GM23338 (cell line): Measurements from ENCODE around the gene LPIN1. TPM values are rescaled to one million over a fixed set of nuclear protein-coding genes. Genes with fewer than 3 reads are reported as not detected.

Source experiments
- ATAC-seq: fragments of 200-7000 bp; cut with Tn5 transposase; 3 replicates; pipeline ENCODE4 v1.9.1; 2020
- DNase-seq: peaks from one replicate; pipeline ENCODE4 v3.0.0-alpha.2; 2015; ENCODE audit warnings: low spot score
- H2AFZ ChIP-seq: fragments of 200-600 bp; sonication (generic); 2 replicates; pipeline ENCODE4 v1.8.0; 2016; ENCODE audit warnings: antibody characterized with exemption, mild to moderate bottlenecking, moderate library complexity
- H3F3A ChIP-seq: fragments of 200-600 bp; sonication (generic); replicated peaks from 2 replicates; pipeline ENCODE4 v1.8.0; 2017; ENCODE audit warnings: antibody characterized with exemption, mixed run types, low read depth
- H3K27ac ChIP-seq: fragments of 200-600 bp; sonication (generic); 2 replicates; pipeline ENCODE4 v1.6.1; 2016; ENCODE audit warnings: low read depth
- H3K27me3 ChIP-seq: fragments of 200-600 bp; sonication (generic); 2 replicates; pipeline ENCODE4 v1.8.0; 2016; ENCODE audit warnings: mild to moderate bottlenecking, mixed run types, moderate library complexity; ENCODE audit not compliant: insufficient read depth
- H3K36me3 ChIP-seq: fragments of 200-600 bp; sonication (generic); 2 replicates; pipeline ENCODE4 v1.8.0; 2016; ENCODE audit warnings: mild to moderate bottlenecking; ENCODE audit not compliant: insufficient read depth
- H3K4me1 ChIP-seq: fragments of 200-600 bp; sonication (generic); 2 replicates; pipeline ENCODE4 v1.8.0; 2016; ENCODE audit warnings: mild to moderate bottlenecking, moderate library complexity; ENCODE audit not compliant: insufficient read depth
- H3K4me2 ChIP-seq: fragments of 200-600 bp; sonication (generic); 2 replicates; pipeline ENCODE4 v1.7.1; 2017; ENCODE audit warnings: mixed run types
- H3K4me3 ChIP-seq: fragments of 200-600 bp; sonication (generic); 2 replicates; pipeline ENCODE4 v1.6.1; 2016; ENCODE audit warnings: mixed run types
- H3K79me2 ChIP-seq: fragments of 200-600 bp; sonication (generic); replicated peaks from 2 replicates; pipeline ENCODE4 v1.8.0; 2017; ENCODE audit warnings: mild to moderate bottlenecking; ENCODE audit not compliant: insufficient read depth
- H3K9me2 ChIP-seq: fragments of 200-600 bp; sonication (generic); 2 replicates; pipeline ENCODE4 v1.8.0; 2017; ENCODE audit not compliant: insufficient read depth
- H4K20me1 ChIP-seq: fragments of 200-600 bp; sonication (generic); replicated peaks from 2 replicates; pipeline ENCODE4 v1.8.0; 2017; ENCODE audit warnings: mild to moderate bottlenecking; ENCODE audit not compliant: insufficient read depth
- H3K27ac Mint-ChIP-seq: 2 replicates; pipeline ENCODE4 v1.8.0; 2020; ENCODE audit warnings: inconsistent platforms, mild to moderate bottlenecking, moderate library complexity, mixed read lengths
- H3K27me3 Mint-ChIP-seq: 3 replicates; pipeline ENCODE4 v1.8.0; 2022; ENCODE audit warnings: low read depth, mild to moderate bottlenecking, moderate library complexity, mixed read lengths, inconsistent platforms; ENCODE audit not compliant: insufficient read depth, poor library complexity
- H3K36me3 Mint-ChIP-seq: 3 replicates; pipeline ENCODE4 v1.8.0; 2021; ENCODE audit warnings: low read depth, mild to moderate bottlenecking, inconsistent platforms, moderate library complexity, mixed read lengths
- H3K4me1 Mint-ChIP-seq: 3 replicates; pipeline ENCODE4 v1.8.0; 2020; ENCODE audit warnings: mild to moderate bottlenecking, inconsistent platforms, mixed read lengths
- H3K4me3 Mint-ChIP-seq: 3 replicates; pipeline ENCODE4 v1.8.0; 2021; ENCODE audit warnings: moderate library complexity, mild to moderate bottlenecking, inconsistent platforms, mixed read lengths
- H3K9me3 Mint-ChIP-seq: 3 replicates; pipeline ENCODE4 v1.8.0; 2020; ENCODE audit warnings: moderate library complexity, mild to moderate bottlenecking, inconsistent platforms, mixed read lengths
- CREB1 ChIP-seq: fragments of 250-450 bp; sonication (Bioruptor Pico); IDR thresholded peaks from 2 replicates; pipeline ENCODE4 v1.5.0; 2020; ENCODE audit warnings: low read depth, mild to moderate bottlenecking, moderate library complexity
- EZH2 ChIP-seq: fragments of 200-600 bp; sonication (generic); IDR thresholded peaks from one replicate; pipeline ENCODE4 v1.8.0; 2017; ENCODE audit warnings: antibody characterized with exemption, mild to moderate bottlenecking, low read depth; ENCODE audit not compliant: unreplicated experiment
- POLR2AphosphoS5 ChIP-seq: IDR thresholded peaks from 2 replicates; pipeline ENCODE4 v1.6.1; 2016; ENCODE audit warnings: antibody characterized with exemption, low read depth
- polyA plus RNA-seq: library from polyadenylated mRNA; unstranded; fragments of >200 nt; fragmentation: Nextera tagmentation; extraction: Ambion mirVana; gene quantifications from 2 replicates; pipeline ENCODE4 v1.2.1, GENCODE V29; 2016
- total RNA-seq: library from RNA; depleted of rRNA; stranded (reverse); fragments of >200 nt; shearing (Covaris generic); gene quantifications from 2 replicates; pipeline ENCODE4 v1.2.3, GENCODE V29; 2014
- TF ChIP-seq, protein P1 (sequence below), 2 experiments: fragments of 200-600 bp in 1 of 2; sonication (generic) in 1 of 2; conservative IDR thresholded peaks; 2 replicates each; pipeline versions ENCODE4 v1.5.1 to v1.6.1; 2016 to 2017; ENCODE audit warnings: antibody characterized with exemption in 2 of 2, low read depth in 2 of 2, mild to moderate bottlenecking in 2 of 2, moderate library complexity in 1 of 2
- TF ChIP-seq, protein P2 (sequence below): IDR thresholded peaks from one replicate; pipeline ENCODE4 v1.6.1; 2018; ENCODE audit warnings: antibody characterized with exemption; ENCODE audit not compliant: unreplicated experiment
- TF ChIP-seq, protein P3 (sequence below): fragments of 250-450 bp; sonication (Bioruptor Pico); IDR thresholded peaks from 2 replicates; pipeline ENCODE4 v1.5.0; 2020; ENCODE audit warnings: mild to moderate bottlenecking, moderate library complexity
- TF ChIP-seq, protein P4 (sequence below): IDR thresholded peaks from 2 replicates; pipeline ENCODE4 v1.6.1; 2016; ENCODE audit warnings: antibody characterized with exemption

The LPIN1 gene
- total and polyA plus RNA-seq, 2 experiments from 2014 or later = 4.4 to 9.5 TPM

DNA sequence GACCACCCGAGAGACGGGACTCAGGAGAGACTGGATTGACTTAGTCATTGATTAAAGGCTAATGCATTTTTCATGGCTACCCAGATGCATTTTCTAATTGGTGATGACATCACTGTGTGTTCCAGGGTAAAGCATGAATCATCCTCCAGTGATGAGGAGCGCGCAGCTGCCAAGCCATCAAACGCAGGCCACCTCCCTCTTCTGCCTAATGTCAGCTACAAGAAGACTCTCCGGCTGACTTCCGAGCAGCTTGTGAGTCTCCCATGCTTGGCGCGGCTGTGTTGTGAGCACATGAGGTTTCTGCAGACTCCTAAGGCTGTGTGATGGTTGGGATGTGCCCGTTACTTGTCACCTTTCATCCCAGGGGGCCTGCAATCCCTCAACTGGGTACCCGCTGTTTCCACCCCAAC is 56.4 kb downstream of the LPIN1 start:
- H3K79me2 ChIP-seq = no peaks in the 10 kb centered on the region
- H3K27ac Mint-ChIP-seq = no peak overlapping the region

More for the DNA sequence above, 56.4 kb downstream of the LPIN1 start:
- Histone ChIP-seq H4K20me1 (no peaks in the 10 kb centered on the region), H2AFZ (no peak overlapping the region), H3K4me1 (no peaks in the 10 kb centered on the region), H3K4me2 (no peak overlapping the region), H3K27me3 (no peaks in the 10 kb centered on the region), H3K9me2 (no peaks in the 10 kb centered on the region), H3K36me3 (no peaks in the 10 kb centered on the region; the same call in 1 of the 2 replicates), H3K4me3 (no peak overlapping the region), H3F3A (no peaks in the 10 kb centered on the region), H3K27ac (no peak overlapping the region)
- peaks cover 22% of the 10 kb centered on the region for H3K36me3 Mint-ChIP-seq
- H3K4me1 Mint-ChIP-seq = no peaks in the 10 kb centered on the region
- ATAC-seq = no peak
- DNase-seq = no peak
- H3K4me3 Mint-ChIP-seq = no peak overlapping the region
- H3K27me3 Mint-ChIP-seq = no peaks in the 10 kb centered on the region
- TF ChIP-seq POLR2AphosphoS5 (no peak), CREB1 (no peak), EZH2 (no peak)
- TF ChIP-seq, protein P1, sequence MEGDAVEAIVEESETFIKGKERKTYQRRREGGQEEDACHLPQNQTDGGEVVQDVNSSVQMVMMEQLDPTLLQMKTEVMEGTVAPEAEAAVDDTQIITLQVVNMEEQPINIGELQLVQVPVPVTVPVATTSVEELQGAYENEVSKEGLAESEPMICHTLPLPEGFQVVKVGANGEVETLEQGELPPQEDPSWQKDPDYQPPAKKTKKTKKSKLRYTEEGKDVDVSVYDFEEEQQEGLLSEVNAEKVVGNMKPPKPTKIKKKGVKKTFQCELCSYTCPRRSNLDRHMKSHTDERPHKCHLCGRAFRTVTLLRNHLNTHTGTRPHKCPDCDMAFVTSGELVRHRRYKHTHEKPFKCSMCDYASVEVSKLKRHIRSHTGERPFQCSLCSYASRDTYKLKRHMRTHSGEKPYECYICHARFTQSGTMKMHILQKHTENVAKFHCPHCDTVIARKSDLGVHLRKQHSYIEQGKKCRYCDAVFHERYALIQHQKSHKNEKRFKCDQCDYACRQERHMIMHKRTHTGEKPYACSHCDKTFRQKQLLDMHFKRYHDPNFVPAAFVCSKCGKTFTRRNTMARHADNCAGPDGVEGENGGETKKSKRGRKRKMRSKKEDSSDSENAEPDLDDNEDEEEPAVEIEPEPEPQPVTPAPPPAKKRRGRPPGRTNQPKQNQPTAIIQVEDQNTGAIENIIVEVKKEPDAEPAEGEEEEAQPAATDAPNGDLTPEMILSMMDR (conservative IDR thresholded peaks at IDR 0.05; ENCODE audit: low read depth in 2 of 2) = no peak
- TF ChIP-seq, protein P2, sequence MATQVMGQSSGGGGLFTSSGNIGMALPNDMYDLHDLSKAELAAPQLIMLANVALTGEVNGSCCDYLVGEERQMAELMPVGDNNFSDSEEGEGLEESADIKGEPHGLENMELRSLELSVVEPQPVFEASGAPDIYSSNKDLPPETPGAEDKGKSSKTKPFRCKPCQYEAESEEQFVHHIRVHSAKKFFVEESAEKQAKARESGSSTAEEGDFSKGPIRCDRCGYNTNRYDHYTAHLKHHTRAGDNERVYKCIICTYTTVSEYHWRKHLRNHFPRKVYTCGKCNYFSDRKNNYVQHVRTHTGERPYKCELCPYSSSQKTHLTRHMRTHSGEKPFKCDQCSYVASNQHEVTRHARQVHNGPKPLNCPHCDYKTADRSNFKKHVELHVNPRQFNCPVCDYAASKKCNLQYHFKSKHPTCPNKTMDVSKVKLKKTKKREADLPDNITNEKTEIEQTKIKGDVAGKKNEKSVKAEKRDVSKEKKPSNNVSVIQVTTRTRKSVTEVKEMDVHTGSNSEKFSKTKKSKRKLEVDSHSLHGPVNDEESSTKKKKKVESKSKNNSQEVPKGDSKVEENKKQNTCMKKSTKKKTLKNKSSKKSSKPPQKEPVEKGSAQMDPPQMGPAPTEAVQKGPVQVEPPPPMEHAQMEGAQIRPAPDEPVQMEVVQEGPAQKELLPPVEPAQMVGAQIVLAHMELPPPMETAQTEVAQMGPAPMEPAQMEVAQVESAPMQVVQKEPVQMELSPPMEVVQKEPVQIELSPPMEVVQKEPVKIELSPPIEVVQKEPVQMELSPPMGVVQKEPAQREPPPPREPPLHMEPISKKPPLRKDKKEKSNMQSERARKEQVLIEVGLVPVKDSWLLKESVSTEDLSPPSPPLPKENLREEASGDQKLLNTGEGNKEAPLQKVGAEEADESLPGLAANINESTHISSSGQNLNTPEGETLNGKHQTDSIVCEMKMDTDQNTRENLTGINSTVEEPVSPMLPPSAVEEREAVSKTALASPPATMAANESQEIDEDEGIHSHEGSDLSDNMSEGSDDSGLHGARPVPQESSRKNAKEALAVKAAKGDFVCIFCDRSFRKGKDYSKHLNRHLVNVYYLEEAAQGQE = no peak
- TF ChIP-seq, protein P3, sequence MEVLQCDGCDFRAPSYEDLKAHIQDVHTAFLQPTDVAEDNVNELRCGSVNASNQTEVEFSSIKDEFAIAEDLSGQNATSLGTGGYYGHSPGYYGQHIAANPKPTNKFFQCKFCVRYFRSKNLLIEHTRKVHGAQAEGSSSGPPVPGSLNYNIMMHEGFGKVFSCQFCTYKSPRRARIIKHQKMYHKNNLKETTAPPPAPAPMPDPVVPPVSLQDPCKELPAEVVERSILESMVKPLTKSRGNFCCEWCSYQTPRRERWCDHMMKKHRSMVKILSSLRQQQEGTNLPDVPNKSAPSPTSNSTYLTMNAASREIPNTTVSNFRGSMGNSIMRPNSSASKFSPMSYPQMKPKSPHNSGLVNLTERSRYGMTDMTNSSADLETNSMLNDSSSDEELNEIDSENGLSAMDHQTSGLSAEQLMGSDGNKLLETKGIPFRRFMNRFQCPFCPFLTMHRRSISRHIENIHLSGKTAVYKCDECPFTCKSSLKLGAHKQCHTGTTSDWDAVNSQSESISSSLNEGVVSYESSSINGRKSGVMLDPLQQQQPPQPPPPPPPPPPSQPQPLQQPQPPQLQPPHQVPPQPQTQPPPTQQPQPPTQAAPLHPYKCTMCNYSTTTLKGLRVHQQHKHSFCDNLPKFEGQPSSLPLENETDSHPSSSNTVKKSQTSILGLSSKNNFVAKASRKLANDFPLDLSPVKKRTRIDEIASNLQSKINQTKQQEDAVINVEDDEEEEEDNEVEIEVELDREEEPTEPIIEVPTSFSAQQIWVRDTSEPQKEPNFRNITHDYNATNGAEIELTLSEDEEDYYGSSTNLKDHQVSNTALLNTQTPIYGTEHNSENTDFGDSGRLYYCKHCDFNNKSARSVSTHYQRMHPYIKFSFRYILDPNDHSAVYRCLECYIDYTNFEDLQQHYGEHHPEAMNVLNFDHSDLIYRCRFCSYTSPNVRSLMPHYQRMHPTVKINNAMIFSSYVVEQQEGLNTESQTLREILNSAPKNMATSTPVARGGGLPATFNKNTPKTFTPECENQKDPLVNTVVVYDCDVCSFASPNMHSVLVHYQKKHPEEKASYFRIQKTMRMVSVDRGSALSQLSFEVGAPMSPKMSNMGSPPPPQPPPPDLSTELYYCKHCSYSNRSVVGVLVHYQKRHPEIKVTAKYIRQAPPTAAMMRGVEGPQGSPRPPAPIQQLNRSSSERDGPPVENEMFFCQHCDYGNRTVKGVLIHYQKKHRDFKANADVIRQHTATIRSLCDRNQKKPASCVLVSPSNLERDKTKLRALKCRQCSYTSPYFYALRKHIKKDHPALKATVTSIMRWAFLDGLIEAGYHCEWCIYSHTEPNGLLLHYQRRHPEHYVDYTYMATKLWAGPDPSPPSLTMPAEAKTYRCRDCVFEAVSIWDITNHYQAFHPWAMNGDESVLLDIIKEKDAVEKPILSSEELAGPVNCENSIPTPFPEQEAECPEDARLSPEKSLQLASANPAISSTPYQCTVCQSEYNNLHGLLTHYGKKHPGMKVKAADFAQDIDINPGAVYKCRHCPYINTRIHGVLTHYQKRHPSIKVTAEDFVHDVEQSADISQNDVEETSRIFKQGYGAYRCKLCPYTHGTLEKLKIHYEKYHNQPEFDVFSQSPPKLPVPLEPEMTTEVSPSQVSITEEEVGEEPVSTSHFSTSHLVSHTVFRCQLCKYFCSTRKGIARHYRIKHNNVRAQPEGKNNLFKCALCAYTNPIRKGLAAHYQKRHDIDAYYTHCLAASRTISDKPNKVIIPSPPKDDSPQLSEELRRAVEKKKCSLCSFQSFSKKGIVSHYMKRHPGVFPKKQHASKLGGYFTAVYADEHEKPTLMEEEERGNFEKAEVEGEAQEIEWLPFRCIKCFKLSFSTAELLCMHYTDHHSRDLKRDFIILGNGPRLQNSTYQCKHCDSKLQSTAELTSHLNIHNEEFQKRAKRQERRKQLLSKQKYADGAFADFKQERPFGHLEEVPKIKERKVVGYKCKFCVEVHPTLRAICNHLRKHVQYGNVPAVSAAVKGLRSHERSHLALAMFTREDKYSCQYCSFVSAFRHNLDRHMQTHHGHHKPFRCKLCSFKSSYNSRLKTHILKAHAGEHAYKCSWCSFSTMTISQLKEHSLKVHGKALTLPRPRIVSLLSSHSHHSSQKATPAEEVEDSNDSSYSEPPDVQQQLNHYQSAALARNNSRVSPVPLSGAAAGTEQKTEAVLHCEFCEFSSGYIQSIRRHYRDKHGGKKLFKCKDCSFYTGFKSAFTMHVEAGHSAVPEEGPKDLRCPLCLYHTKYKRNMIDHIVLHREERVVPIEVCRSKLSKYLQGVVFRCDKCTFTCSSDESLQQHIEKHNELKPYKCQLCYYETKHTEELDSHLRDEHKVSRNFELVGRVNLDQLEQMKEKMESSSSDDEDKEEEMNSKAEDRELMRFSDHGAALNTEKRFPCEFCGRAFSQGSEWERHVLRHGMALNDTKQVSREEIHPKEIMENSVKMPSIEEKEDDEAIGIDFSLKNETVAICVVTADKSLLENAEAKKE (CRISPR knock-in tag) = no peak
- TF ChIP-seq, protein P4, sequence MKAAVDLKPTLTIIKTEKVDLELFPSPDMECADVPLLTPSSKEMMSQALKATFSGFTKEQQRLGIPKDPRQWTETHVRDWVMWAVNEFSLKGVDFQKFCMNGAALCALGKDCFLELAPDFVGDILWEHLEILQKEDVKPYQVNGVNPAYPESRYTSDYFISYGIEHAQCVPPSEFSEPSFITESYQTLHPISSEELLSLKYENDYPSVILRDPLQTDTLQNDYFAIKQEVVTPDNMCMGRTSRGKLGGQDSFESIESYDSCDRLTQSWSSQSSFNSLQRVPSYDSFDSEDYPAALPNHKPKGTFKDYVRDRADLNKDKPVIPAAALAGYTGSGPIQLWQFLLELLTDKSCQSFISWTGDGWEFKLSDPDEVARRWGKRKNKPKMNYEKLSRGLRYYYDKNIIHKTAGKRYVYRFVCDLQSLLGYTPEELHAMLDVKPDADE = no peak
- H3K9me3 Mint-ChIP-seq = no peaks in the 10 kb centered on the region
